DOHH2 (cell line): ENCODE results near the gene CACNA2D4.
"Not testable (repeated sequence)": the region's sequence is repeated elsewhere in the genome, so short reads cannot be mapped to it uniquely, and the experiment has no call there.

ENCODE experiments used
- H3F3A ChIP-seq: fragments of 200-600 bp; sonication (generic), shearing (Covaris generic); 2 replicates; pipeline ENCODE4 v1.6.0; 2016; ENCODE audit warnings: antibody characterized with exemption, mild to moderate bottlenecking; ENCODE audit not compliant: control insufficient read depth, insufficient read depth
- H3K27ac ChIP-seq: fragments of 200-600 bp; sonication (generic); 2 replicates; pipeline ENCODE4 v1.5.1; 2014; ENCODE audit warnings: low read depth, mild to moderate bottlenecking, low read length, moderate library complexity
- H3K27me3 ChIP-seq: fragments of 200-600 bp; sonication (generic); 2 replicates; pipeline ENCODE4 v1.6.1; 2014; ENCODE audit warnings: mild to moderate bottlenecking, low read length, mixed read lengths; ENCODE audit not compliant: control insufficient read depth
- H3K36me3 ChIP-seq: fragments of 200-600 bp; sonication (generic); 2 replicates; pipeline ENCODE4 v1.6.1; 2014; ENCODE audit warnings: mild to moderate bottlenecking, low read length, moderate library complexity, mixed read lengths; ENCODE audit not compliant: control insufficient read depth
- H3K4me1 ChIP-seq: fragments of 200-600 bp; sonication (generic); 2 replicates; pipeline ENCODE4 v1.6.1; 2014; ENCODE audit warnings: mild to moderate bottlenecking, low read length, mixed read lengths; ENCODE audit not compliant: control insufficient read depth
- H3K4me2 ChIP-seq: fragments of 200-600 bp; sonication (generic); 2 replicates; pipeline ENCODE4 v1.6.0; 2014; ENCODE audit warnings: mild to moderate bottlenecking, low read length, moderate library complexity
- H3K4me3 ChIP-seq: fragments of 200-600 bp; sonication (generic); 2 replicates; pipeline ENCODE4 v1.5.1; 2014; ENCODE audit warnings: mild to moderate bottlenecking, low read length, mixed read lengths
- H3K79me2 ChIP-seq: fragments of 200-600 bp; sonication (generic); 2 replicates; pipeline ENCODE4 v1.6.1; 2014; ENCODE audit warnings: mild to moderate bottlenecking, low read length, mixed read lengths; ENCODE audit not compliant: control insufficient read depth
- H3K9me2 ChIP-seq: fragments of 200-600 bp; sonication (generic); replicated peaks from 2 replicates; pipeline ENCODE4 v1.6.1; 2014; ENCODE audit warnings: mild to moderate bottlenecking, low read length, mixed read lengths; ENCODE audit not compliant: control insufficient read depth
- H3K9me3 ChIP-seq: fragments of 200-600 bp; sonication (generic); 2 replicates; pipeline ENCODE4 v1.6.1; 2014; ENCODE audit warnings: antibody characterized with exemption, low read length, mixed read lengths; ENCODE audit not compliant: control insufficient read depth, insufficient read depth
- H4K20me1 ChIP-seq: fragments of 200-600 bp; sonication (generic); 2 replicates; pipeline ENCODE4 v1.6.0; 2014; ENCODE audit warnings: low read depth, mild to moderate bottlenecking, antibody characterized with exemption, low read length, moderate library complexity; ENCODE audit not compliant: control insufficient read depth, insufficient read depth
- CTCF ChIP-seq: fragments of 200-600 bp; sonication (generic); IDR thresholded peaks from one replicate; pipeline ENCODE4 v1.5.1; 2014; ENCODE audit warnings: antibody characterized with exemption, mild to moderate bottlenecking, low read depth, low read length; ENCODE audit not compliant: poor library complexity, severe bottlenecking
- EZH2phosphoT487 ChIP-seq: fragments of 200-600 bp; sonication (generic); IDR thresholded peaks from 2 replicates; pipeline ENCODE4 v1.6.1; 2017; ENCODE audit warnings: borderline replicate concordance, mild to moderate bottlenecking, antibody characterized with exemption, low read length, moderate library complexity, mixed read lengths

The CACNA2D4 gene

DNA sequence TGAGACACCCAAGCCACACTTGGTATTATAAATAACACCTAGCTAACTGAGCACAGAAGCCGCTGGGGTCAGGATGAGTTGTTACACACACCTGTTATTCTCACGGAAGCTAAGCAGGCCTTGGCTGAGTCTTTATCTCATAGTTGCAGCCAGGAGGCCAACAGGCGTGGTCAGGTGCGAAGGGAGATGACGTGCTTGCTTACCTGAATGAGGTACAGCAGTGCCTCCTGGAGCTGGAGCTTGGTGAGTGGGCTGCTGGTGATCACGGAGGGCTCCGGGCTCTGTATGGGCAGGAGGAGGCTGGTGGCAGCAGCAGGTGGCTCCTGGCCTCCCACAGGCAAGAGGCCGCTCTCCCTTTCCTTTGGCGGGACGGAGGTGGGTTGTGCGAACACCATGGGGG, 30.4 kb upstream of the CACNA2D4 start:
- no peak overlapping the region for H3K4me3 ChIP-seq
- no peaks in the 10 kb centered on the region for H3K9me2 ChIP-seq
- H3K27me3 ChIP-seq = no peaks in the 10 kb centered on the region
- no peaks in the 10 kb centered on the region for H3K9me3 ChIP-seq
- TF ChIP-seq CTCF (no peak), EZH2phosphoT487 (no peak)
- H3K4me1 ChIP-seq = no peaks in the 10 kb centered on the region
- no peak overlapping the region for H3K27ac ChIP-seq
- no peaks in the 10 kb centered on the region for H3F3A ChIP-seq
- no peak overlapping the region for H3K4me2 ChIP-seq
- H3K36me3 ChIP-seq = peaks cover 45% of the 10 kb centered on the region
- H3K79me2 ChIP-seq = no peaks in the 10 kb centered on the region
- no peaks in the 10 kb centered on the region for H4K20me1 ChIP-seq

- Histone ChIP-seq H3K36me3 (peaks cover 36% of the 10 kb centered on the region), H3K79me2 (no peaks in the 10 kb centered on the region), H3K9me3 (no peaks in the 10 kb centered on the region), H3K27ac (no peak overlapping the region), H3K9me2 (no peaks in the 10 kb centered on the region), H4K20me1 (no peaks in the 10 kb centered on the region), H3K4me3 (no peak overlapping the region), H3F3A (no peaks in the 10 kb centered on the region), H3K4me1 (no peaks in the 10 kb centered on the region), H3K4me2 (no peak overlapping the region), H3K27me3 (no peaks in the 10 kb centered on the region)
- no peak for TF ChIP-seq CTCF
- TF ChIP-seq EZH2phosphoT487 = no peak
Observed at GRCh38 chr12:1947081-1947480, 28.6 kb upstream of the CACNA2D4 start.

DNA sequence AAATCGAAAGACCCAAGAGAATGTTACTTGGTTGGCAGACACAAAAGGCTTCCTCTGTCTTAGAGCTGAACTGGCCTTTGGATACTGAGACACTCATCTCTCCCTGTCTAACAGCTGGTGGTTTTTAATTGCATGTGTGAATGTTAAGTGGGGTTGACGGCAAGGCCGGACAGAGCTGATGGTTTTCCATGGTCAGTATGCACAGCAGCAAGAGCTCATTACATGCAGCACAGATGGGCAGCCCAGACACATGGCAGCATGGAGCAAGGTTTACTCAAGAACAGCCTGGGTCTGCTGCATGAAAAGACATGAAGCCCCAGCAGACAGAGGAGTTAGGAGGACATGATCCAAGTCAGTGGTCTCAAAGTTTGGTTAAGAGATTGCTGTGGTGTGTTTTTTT, 27.8 kb upstream of the CACNA2D4 start:
- Histone ChIP-seq H3K27ac (no peak overlapping the region), H3K9me2 (no peaks in the 10 kb centered on the region), H3F3A (no peaks in the 10 kb centered on the region), H3K9me3 (no peaks in the 10 kb centered on the region), H3K36me3 (peaks cover 32% of the 10 kb centered on the region), H3K4me3 (no peak overlapping the region), H3K4me1 (no peaks in the 10 kb centered on the region), H3K4me2 (no peak overlapping the region), H4K20me1 (no peaks in the 10 kb centered on the region), H3K79me2 (no peaks in the 10 kb centered on the region), H3K27me3 (no peaks in the 10 kb centered on the region)
- TF ChIP-seq CTCF (no peak), EZH2phosphoT487 (no peak)

DNA sequence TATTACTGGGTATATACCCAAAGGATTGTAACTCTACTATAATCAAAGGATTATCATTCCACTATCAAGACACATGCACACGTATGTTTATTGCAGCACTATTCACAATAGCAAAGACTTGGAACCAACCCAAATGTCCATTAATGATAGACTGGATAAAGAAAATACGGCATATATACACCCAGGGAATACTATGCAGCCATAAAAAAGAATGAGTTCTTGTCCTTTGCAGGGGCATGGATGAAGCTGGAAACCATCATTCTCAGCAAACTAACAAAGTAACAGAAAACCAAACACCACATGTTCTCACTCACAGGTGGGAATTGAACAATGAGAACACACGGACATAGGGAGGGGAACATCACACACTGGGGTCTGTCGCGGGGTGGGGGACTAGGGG, 27.1 kb upstream of the CACNA2D4 start:
- H3K4me3 ChIP-seq, H3K4me1 ChIP-seq, H4K20me1 ChIP-seq, H3K27me3 ChIP-seq, H3K4me2 ChIP-seq, H3K79me2 ChIP-seq, H3K27ac ChIP-seq, H3F3A ChIP-seq, H3K9me3 ChIP-seq, H3K9me2 ChIP-seq: not testable (repeated sequence)
- peaks cover 32% of the 10 kb centered on the region for H3K36me3 ChIP-seq
